Esophagus (tissue), 2 donors: ENCODE data around the gene PSMD8. TPM values are rescaled to one million over a fixed set of nuclear protein-coding genes. Genes with fewer than 3 reads are reported as not detected.

ENCODE experiments used
- H3K27ac ChIP-seq, 2 donors: one replicate each; pipeline ENCODE4 v1.5.1; 2013; ENCODE audit warnings: low read depth in 2 of 2, mild to moderate bottlenecking in 2 of 2, inconsistent platforms in 1 of 2, low read length in 1 of 2, moderate library complexity in 1 of 2
- H3K27me3 ChIP-seq, 2 donors: one replicate each; pipeline ENCODE4 v1.6.1; 2013; ENCODE audit warnings: low read length in 2 of 2, control low read depth in 1 of 2, mild to moderate bottlenecking in 1 of 2; ENCODE audit not compliant: insufficient read depth in 2 of 2, control insufficient read depth in 1 of 2
- H3K36me3 ChIP-seq, 2 donors: one replicate each; pipeline ENCODE4 v1.6.1; 2013; ENCODE audit warnings: low read length in 1 of 2; ENCODE audit not compliant: control insufficient read depth in 2 of 2, insufficient read depth in 2 of 2
- H3K4me1 ChIP-seq, 2 donors: one replicate each; pipeline ENCODE4 v1.6.1; 2013; ENCODE audit warnings: low read length in 1 of 2; ENCODE audit not compliant: control insufficient read depth in 2 of 2, insufficient read depth in 2 of 2
- H3K4me3 ChIP-seq, 2 donors: one replicate each; pipeline ENCODE4 v1.5.1; 2013; ENCODE audit warnings: low read length in 2 of 2, mild to moderate bottlenecking in 2 of 2, low read depth in 1 of 2, moderate library complexity in 1 of 2
- H3K9me3 ChIP-seq, 2 donors: one replicate each; pipeline ENCODE4 v1.6.1; 2013; ENCODE audit warnings: mild to moderate bottlenecking in 2 of 2, low read depth in 1 of 2, low read length in 1 of 2, moderate library complexity in 1 of 2; ENCODE audit not compliant: control insufficient read depth in 2 of 2, insufficient read depth in 1 of 2
- WGBS, 2 donors: extraction: QIAGEN DNeasy Blood & Tissue Kit; methylation state at CpG; one replicate each; pipeline ENCODE4 v1.1.7; 2013; 5-methylcytosine and 5-hydroxymethylcytosine counted together
- polyA plus RNA-seq, 2 donors: library from polyadenylated mRNA; stranded (reverse); fragments of 200-250 nt; gene quantifications; one replicate each; pipeline ENCODE4 v1.2.3, GENCODE V29; 2013
- donor health status: healthy with polysubstance abuse.
- donor health status: Bipolar disorder and iron deficiency.

The PSMD8 gene
- polyA plus RNA-seq, 2 donors = 46.7 to 162 TPM

DNA sequence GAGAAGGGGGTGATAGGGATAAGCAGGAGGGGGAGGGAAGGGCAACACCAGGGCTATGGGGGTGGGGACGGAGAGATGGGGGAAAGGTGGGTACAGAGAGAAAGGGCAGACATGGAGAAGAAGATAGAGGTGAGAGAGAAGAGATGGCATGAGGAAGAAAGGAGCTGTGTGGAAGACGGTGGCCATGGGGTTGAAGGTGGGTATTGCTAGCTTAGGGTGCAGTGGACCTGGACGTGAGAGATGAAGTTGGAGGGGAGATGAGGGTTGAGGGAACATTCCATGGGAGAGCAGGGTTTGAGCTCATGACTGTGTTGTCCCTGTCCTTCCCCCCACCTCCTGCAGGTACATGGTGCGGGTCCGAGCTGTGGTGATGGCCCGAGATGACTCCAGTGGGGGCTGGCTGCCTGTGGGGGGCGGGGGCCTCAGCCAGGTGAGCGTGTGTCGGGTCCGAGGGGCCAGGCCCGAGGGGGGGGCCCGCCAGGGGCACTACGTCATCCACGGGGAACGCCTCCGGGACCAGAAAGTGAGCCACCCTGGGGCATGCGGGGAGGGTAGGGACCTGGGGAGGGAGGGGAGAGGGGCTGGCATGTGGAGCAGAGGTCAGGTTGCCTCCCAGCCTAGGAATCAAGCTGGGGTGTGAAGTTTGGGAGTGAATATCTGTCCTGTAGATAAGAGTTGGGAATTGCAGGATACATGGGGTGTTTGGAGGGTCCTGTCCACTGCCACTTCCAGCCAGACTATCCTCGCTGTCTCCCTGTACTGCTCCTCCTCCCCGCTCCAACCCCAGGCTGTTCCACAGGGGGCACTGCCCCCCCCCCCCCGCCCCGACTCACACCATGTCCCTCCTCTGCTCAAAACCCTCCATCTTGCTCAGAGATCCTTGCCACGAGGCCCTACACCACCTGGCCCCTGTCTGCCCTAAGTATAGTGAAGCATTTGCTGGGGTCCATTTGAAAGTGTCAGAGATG is 15.9 kb downstream of the PSMD8 start:
- Histone ChIP-seq H3K4me3 (no peak overlapping the region), H3K27me3 (no peaks in the 10 kb centered on the region), H3K36me3 (no peaks in the 10 kb centered on the region), H3K27ac (no peak overlapping the region), H3K4me1 (peaks cover 5 to 13% of the 10 kb centered on the region in 2 donors), H3K9me3 (no peaks in the 10 kb centered on the region)
- 53 to 61% methylated on average over 20 to 22 of the region's 22 CpGs for WGBS, 2 donors

GRCh38 chr19:38391911-38392464 is 17.6 kb downstream of the PSMD8 start:
- Histone ChIP-seq H3K9me3 (no peaks in the 10 kb centered on the region), H3K27ac (no peak overlapping the region), H3K4me1 (peaks cover 1 to 8% of the 10 kb centered on the region in 2 donors), H3K36me3 (no peaks in the 10 kb centered on the region), H3K27me3 (no peaks in the 10 kb centered on the region), H3K4me3 (no peak overlapping the region)
- WGBS, 2 donors = 62 to 63% methylated on average over 8 of the region's 8 CpGs

DNA sequence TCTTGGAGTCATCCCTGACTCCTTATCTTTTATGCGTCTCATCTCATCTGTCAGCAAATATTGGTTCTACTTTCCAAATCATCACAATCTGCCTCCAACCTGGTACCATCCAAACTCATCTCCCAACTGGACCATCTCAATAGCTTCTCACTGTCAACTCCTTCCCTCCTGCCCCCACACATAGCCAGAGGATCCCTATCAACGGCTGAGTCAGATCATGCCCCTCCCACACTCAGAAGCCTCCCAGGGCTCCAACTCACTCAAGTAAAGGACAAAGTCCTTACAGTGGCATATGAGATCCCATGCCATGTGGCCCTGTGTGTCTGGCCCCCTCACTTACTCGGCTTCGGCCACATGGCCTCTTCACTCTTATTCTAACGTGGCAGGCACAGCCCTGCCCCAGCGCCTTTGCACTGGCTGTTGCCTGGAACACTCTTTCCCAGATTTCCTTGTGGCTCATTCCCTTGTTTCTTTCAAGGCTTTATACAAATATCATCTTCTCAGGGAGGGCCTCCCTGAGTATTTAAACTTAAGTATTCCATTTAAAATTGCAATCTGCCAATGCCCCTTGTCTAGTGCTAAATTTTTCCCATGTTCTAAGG is 18.4 kb downstream of the PSMD8 start:
- Histone ChIP-seq H3K4me3 (no peak overlapping the region), H3K27me3 (no peaks in the 10 kb centered on the region), H3K36me3 (no peaks in the 10 kb centered on the region), H3K27ac (no peak overlapping the region), H3K4me1 (peaks cover 0 to 3% of the 10 kb centered on the region in 2 donors), H3K9me3 (no peaks in the 10 kb centered on the region)
- 61 to 75% methylated on average over 6 of the region's 6 CpGs for WGBS, 2 donors

DNA sequence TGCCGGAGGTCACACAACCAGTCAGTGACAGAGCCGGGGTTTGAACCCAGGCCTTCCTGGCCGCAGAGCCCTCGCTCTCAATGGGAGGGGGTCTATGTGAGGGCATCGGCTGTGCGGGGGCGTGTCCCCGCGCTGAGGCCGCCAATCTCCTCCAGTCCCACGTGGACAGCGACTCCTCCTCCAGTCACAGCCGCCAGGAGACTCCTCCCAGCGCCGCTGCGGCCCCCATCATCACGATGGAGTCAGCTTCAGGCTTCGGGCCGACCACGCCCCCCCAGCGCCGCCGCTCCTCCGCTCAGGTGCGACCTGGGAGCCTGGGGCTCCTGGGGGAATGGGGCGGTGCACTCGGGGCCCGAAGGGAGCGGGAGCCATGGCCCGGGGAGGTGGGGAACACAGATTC is 20.1 kb downstream of the PSMD8 start:
- H3K27ac ChIP-seq = no peak overlapping the region
- H3K27me3 ChIP-seq = no peaks in the 10 kb centered on the region
- H3K4me3 ChIP-seq = peak overlapping the region; percentile 9 to 36
- H3K36me3 ChIP-seq = no peaks in the 10 kb centered on the region
- H3K4me1 ChIP-seq = peaks cover 0 to 3% of the 10 kb centered on the region in 2 donors
- 8 to 9% methylated on average over 30 of the region's 30 CpGs for WGBS, 2 donors
- H3K9me3 ChIP-seq = no peaks in the 10 kb centered on the region

DNA sequence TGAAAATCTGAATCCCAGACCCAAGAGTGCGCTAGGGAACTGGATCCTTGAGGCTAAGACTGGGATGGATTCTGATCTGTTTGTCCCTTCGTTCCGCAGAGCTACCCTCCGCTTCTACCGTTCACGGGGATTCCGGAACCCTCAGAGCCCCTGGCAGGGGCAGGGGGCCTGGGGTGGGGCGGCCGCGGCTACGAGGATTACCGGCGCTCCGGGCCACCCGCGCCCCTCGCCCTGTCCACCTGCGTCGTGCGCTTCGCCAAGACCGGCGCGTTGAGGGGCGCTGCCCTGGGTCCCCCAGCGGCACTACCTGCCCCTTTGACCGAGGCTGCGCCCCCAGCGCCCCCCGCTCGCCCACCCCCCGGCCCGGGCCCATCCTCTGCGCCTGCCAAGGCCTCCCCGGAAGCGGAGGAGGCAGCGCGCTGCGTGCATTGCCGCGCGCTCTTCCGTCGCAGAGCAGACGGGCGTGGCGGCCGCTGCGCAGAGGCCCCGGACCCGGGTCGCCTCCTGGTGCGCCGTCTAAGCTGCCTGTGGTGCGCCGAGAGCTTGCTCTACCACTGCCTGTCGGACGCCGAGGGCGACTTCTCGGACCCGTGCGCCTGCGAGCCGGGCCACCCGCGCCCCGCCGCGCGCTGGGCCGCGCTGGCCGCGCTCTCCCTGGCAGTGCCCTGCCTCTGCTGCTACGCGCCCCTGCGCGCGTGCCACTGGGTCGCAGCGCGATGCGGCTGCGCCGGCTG is 21.2 kb downstream of the PSMD8 start:
- Histone ChIP-seq H3K36me3 (no peaks in the 10 kb centered on the region), H3K27ac (no peak overlapping the region), H3K9me3 (no peaks in the 10 kb centered on the region), H3K4me1 (peaks cover 0 to 3% of the 10 kb centered on the region in 2 donors), H3K4me3 (peak overlapping the region; percentile 36 to 54), H3K27me3 (no peaks in the 10 kb centered on the region)
- 7 to 11% methylated on average over 52 to 86 of the region's 86 CpGs for WGBS, 2 donors

- H3K4me1 ChIP-seq = peaks cover 0 to 4% of the 10 kb centered on the region in 2 donors
- no peak overlapping the region for H3K4me3 ChIP-seq
- 60 to 64% methylated on average over 9 of the region's 9 CpGs for WGBS, 2 donors
- no peak overlapping the region for H3K27ac ChIP-seq
- no peaks in the 10 kb centered on the region for H3K27me3 ChIP-seq
- H3K36me3 ChIP-seq = no peaks in the 10 kb centered on the region
- no peaks in the 10 kb centered on the region for H3K9me3 ChIP-seq
Measured at GRCh38 chr19:38399081-38399480, 24.7 kb downstream of the PSMD8 start.

GRCh38 chr19:38399537-38399936 is 25.2 kb downstream of the PSMD8 start:
- WGBS, 2 donors = 42 to 63% methylated on average over 1 of the region's 1 CpG
- no peaks in the 10 kb centered on the region for H3K36me3 ChIP-seq
- H3K4me3 ChIP-seq = no peak overlapping the region
- peaks cover 0 to 5% of the 10 kb centered on the region in 2 donors for H3K4me1 ChIP-seq
- H3K27ac ChIP-seq = no peak overlapping the region
- H3K9me3 ChIP-seq = no peaks in the 10 kb centered on the region
- H3K27me3 ChIP-seq = no peaks in the 10 kb centered on the region

DNA sequence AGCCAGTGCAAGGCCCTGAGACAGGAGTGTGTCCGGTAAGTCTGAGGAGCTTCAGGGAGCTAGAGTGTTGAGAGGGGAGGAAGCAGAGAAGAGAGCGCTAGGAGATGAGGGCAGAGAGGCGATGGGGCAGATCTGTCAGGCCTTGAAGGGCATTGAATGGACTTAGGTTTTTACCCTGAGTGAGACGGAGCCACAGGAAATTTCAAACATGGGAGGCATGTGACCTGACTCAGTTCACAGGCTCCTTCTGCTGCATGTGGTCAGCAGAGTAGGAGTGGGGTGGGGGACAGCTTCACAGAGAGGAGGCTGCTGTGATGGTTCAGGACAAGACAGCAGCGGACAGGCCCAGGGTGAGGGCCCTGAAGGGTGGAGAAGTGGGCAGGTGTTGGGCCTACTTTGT is 26.0 kb downstream of the PSMD8 start:
- Histone ChIP-seq H3K9me3 (no peaks in the 10 kb centered on the region), H3K27me3 (no peaks in the 10 kb centered on the region), H3K36me3 (peaks cover 0 to 8% of the 10 kb centered on the region in 2 donors), H3K4me1 (peaks cover 0 to 5% of the 10 kb centered on the region in 2 donors), H3K27ac (no peak overlapping the region), H3K4me3 (no peak overlapping the region)
- WGBS, 2 donors = 75% methylated on average over 5 of the region's 5 CpGs

- WGBS, 2 donors = 56 to 63% methylated on average over 3 of the region's 3 CpGs
- H3K4me3 ChIP-seq = no peak overlapping the region
- H3K27me3 ChIP-seq = no peaks in the 10 kb centered on the region
- H3K27ac ChIP-seq = no peak overlapping the region
- no peaks in the 10 kb centered on the region for H3K9me3 ChIP-seq
- peaks cover 0 to 2% of the 10 kb centered on the region in 2 donors for H3K4me1 ChIP-seq
- H3K36me3 ChIP-seq = peaks cover 0 to 10% of the 10 kb centered on the region in 2 donors
Measured at GRCh38 chr19:38401148-38401547, 26.8 kb downstream of the PSMD8 start.
